H9 (cell line): Measurements from ENCODE around the gene JAG2. TPM values are rescaled to one million over a fixed set of nuclear protein-coding genes. Genes with fewer than 3 reads are reported as not detected.

ENCODE experiments used
- DNase-seq: peaks from one replicate; pipeline ENCODE4 v3.0.0-alpha.2; 2017
- H2AFZ ChIP-seq: one replicate; pipeline ENCODE4 v1.6.1; 2013; ENCODE audit warnings: mild to moderate bottlenecking, low read length, control low read depth, moderate library complexity
- H2AK5ac ChIP-seq: 2 replicates; pipeline ENCODE4 v1.6.1; 2013; ENCODE audit warnings: low read length, control low read depth, mixed read lengths; ENCODE audit not compliant: insufficient read length
- H2BK120ac ChIP-seq: one replicate; pipeline ENCODE4 v1.6.1; 2013; ENCODE audit warnings: low read depth, mild to moderate bottlenecking, low read length, control low read depth, inconsistent platforms; ENCODE audit not compliant: poor library complexity, severe bottlenecking
- H2BK12ac ChIP-seq: 2 replicates; pipeline ENCODE4 v1.6.1; 2013; ENCODE audit warnings: low read length, control low read depth, mixed read lengths, low read depth; ENCODE audit not compliant: insufficient read length
- H2BK15ac ChIP-seq: 2 replicates; pipeline ENCODE4 v1.6.1; 2013; ENCODE audit warnings: low read depth, low read length, control low read depth
- H2BK20ac ChIP-seq: one replicate; pipeline ENCODE4 v1.6.1; 2013; ENCODE audit warnings: low read depth, mild to moderate bottlenecking, low read length, control low read depth, inconsistent platforms; ENCODE audit not compliant: poor library complexity, severe bottlenecking
- H2BK5ac ChIP-seq: 2 replicates; pipeline ENCODE4 v1.6.1; 2013; ENCODE audit warnings: low read length, control low read depth, mixed read lengths; ENCODE audit not compliant: insufficient read length
- H3K14ac ChIP-seq: 2 replicates; pipeline ENCODE4 v1.6.1; 2013; ENCODE audit warnings: low read length, control low read depth; ENCODE audit not compliant: insufficient read depth
- H3K18ac ChIP-seq: 2 replicates; pipeline ENCODE4 v1.6.1; 2013; ENCODE audit warnings: low read depth, mild to moderate bottlenecking, mixed read lengths, low read length, control low read depth; ENCODE audit not compliant: insufficient read length
- H3K23ac ChIP-seq: 2 replicates; pipeline ENCODE4 v1.6.1; 2013; ENCODE audit warnings: low read length, control low read depth, mixed read lengths, low read depth; ENCODE audit not compliant: insufficient read length
- H3K23me2 ChIP-seq: 2 replicates; pipeline ENCODE4 v1.6.1; 2013; ENCODE audit warnings: low read depth, mild to moderate bottlenecking, mixed read lengths, low read length, control low read depth; ENCODE audit not compliant: insufficient read length, poor library complexity, severe bottlenecking
- H3K27ac ChIP-seq: 2 replicates; pipeline ENCODE4 v1.5.1; 2013; ENCODE audit warnings: low read length, control low read depth, mixed read lengths, low read depth; ENCODE audit not compliant: insufficient read length
- H3K27me3 ChIP-seq: 2 replicates; pipeline ENCODE4 v1.6.1; 2013; ENCODE audit warnings: low read length, control low read depth, inconsistent platforms; ENCODE audit not compliant: insufficient read depth
- H3K4ac ChIP-seq: 2 replicates; pipeline ENCODE4 v1.6.1; 2013; ENCODE audit warnings: low read depth, mild to moderate bottlenecking, control low read depth, inconsistent platforms, low read length, moderate library complexity
- H3K4me1 ChIP-seq: 2 replicates; pipeline ENCODE4 v1.6.1; 2013; ENCODE audit warnings: low read length, control low read depth, inconsistent platforms; ENCODE audit not compliant: insufficient read depth
- H3K4me2 ChIP-seq: 2 replicates; pipeline ENCODE4 v1.6.1; 2013; ENCODE audit warnings: low read length, control low read depth, mixed read lengths; ENCODE audit not compliant: insufficient read length, insufficient read depth
- H3K56ac ChIP-seq: 2 replicates; pipeline ENCODE4 v1.6.1; 2013; ENCODE audit warnings: low read depth, mild to moderate bottlenecking, mixed read lengths, low read length, control low read depth; ENCODE audit not compliant: insufficient read length
- H3K79me1 ChIP-seq: 2 replicates; pipeline ENCODE4 v1.6.1; 2013; ENCODE audit warnings: low read depth, mild to moderate bottlenecking, moderate library complexity, low read length, control low read depth, inconsistent platforms; ENCODE audit not compliant: insufficient read depth, poor library complexity, severe bottlenecking
- H3K79me2 ChIP-seq: 2 replicates; pipeline ENCODE4 v1.6.1; 2013; ENCODE audit warnings: low read length, control low read depth, inconsistent platforms; ENCODE audit not compliant: insufficient read depth
- H3K9ac ChIP-seq: 2 replicates; pipeline ENCODE4 v1.6.1; 2013; ENCODE audit warnings: low read length, control low read depth, mixed read lengths; ENCODE audit not compliant: insufficient read length; ENCODE audit errors: extremely low read depth
- H3K9me3 ChIP-seq: one replicate; pipeline ENCODE4 v1.6.1; 2013; ENCODE audit warnings: low read depth, low read length, inconsistent platforms; ENCODE audit not compliant: control insufficient read depth
- H3T11ph ChIP-seq: one replicate; pipeline ENCODE4 v1.6.1; 2013; ENCODE audit warnings: mild to moderate bottlenecking, low read length, control low read depth, inconsistent platforms
- H4K20me1 ChIP-seq: one replicate; pipeline ENCODE4 v1.6.1; 2013; ENCODE audit not compliant: control insufficient read depth, insufficient read length, insufficient read depth
- H4K5ac ChIP-seq: 2 replicates; pipeline ENCODE4 v1.6.1; 2013; ENCODE audit warnings: low read depth, mild to moderate bottlenecking, mixed read lengths, low read length, control low read depth; ENCODE audit not compliant: insufficient read length
- H4K8ac ChIP-seq: replicated peaks from 2 replicates; pipeline ENCODE4 v1.6.1; 2013; ENCODE audit warnings: low read length, control low read depth, mixed read lengths, low read depth; ENCODE audit not compliant: insufficient read length
- H4K91ac ChIP-seq: 2 replicates; pipeline ENCODE4 v1.6.1; 2013; ENCODE audit warnings: low read depth, mild to moderate bottlenecking, moderate library complexity, mixed read lengths, low read length, control low read depth; ENCODE audit not compliant: insufficient read length
- H3K27ac Mint-ChIP-seq, 3 experiments: 2 replicates in 2 of 3; 3 replicates in 1 of 3; pipeline ENCODE4 v1.8.0; 2020 to 2021; ENCODE audit warnings: mixed read lengths in 3 of 3, mild to moderate bottlenecking in 1 of 3, moderate library complexity in 1 of 3
- H3K27me3 Mint-ChIP-seq: 2 replicates; pipeline ENCODE4 v1.8.0; 2021; ENCODE audit warnings: low read depth, mild to moderate bottlenecking, moderate library complexity, mixed read lengths
- H3K36me3 Mint-ChIP-seq, 3 experiments: 2 replicates in 2 of 3; 3 replicates in 1 of 3; pipeline ENCODE4 v1.8.0; 2020 to 2021; ENCODE audit warnings: low read depth in 3 of 3, mixed read lengths in 3 of 3; ENCODE audit not compliant: insufficient read depth in 1 of 3
- H3K4me1 Mint-ChIP-seq, 2 experiments: 2 replicates each; pipeline ENCODE4 v1.8.0; 2020; ENCODE audit warnings: mixed read lengths in 2 of 2
- H3K4me3 Mint-ChIP-seq, 2 experiments: 2 replicates in 1 of 2; 3 replicates in 1 of 2; pipeline ENCODE4 v1.8.0; 2020 to 2021; ENCODE audit warnings: mild to moderate bottlenecking in 2 of 2, mixed read lengths in 2 of 2, moderate library complexity in 1 of 2
- H3K9me3 Mint-ChIP-seq, 2 experiments: 2 replicates in 1 of 2; 3 replicates in 1 of 2; pipeline ENCODE4 v1.8.0; 2020; ENCODE audit warnings: mild to moderate bottlenecking in 2 of 2, mixed read lengths in 2 of 2, moderate library complexity in 1 of 2
- CTCF ChIP-seq: fragments of 200-600 bp; sonication (generic); conservative IDR thresholded peaks from 3 replicates; pipeline ENCODE4 v1.8.0; 2021; ENCODE audit warnings: antibody characterized with exemption, mild to moderate bottlenecking
- WGBS: extraction: QIAGEN DNeasy Blood & Tissue Kit; methylation state at CpG from one replicate; pipeline ENCODE4 v1.1.7; 2013; ENCODE audit warnings: missing lambda C conversion rate, low lambda C conversion rate, mixed read lengths; ENCODE audit not compliant: insufficient read length; ENCODE audit errors: extremely low coverage; 5-methylcytosine and 5-hydroxymethylcytosine counted together
- total RNA-seq: library from RNA; stranded (reverse); gene quantifications from 2 replicates; pipeline ENCODE4 v1.2.1, GENCODE V29; 2021

JAG2 gene
- total RNA-seq, 1 experiment from 2014 or later = 11.4 TPM

DNA sequence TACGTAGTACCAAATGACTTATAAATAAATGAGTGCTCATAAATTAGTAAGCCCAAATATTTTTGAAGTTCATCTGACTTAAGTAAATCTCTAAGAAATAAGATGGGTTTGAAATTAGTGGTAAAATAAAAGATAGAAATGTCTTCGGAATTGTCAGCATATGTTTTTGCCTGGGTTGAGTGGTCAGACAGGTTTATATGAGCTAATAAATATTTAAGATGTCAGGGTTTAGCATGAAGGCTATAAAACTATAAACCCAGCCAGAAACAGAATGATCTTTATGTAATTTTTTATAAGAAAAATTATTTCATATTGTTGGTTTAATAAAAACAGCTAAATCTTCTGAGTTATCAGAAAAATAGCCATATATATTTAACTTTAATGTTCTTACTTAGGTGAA, 37.3 kb downstream of the JAG2 start:
- H4K8ac ChIP-seq = no peak overlapping the region
- Mint-ChIP-seq H3K36me3 (no peaks in the 10 kb centered on the region; a peak in 1 of 7 replicates), H3K9me3 (peaks cover 5 to 22% of the 10 kb centered on the region in 2 experiments), H3K4me1 (peaks cover 0 to 5% of the 10 kb centered on the region in 2 experiments; a peak in 2 of 4 replicates), H3K27ac (no peak overlapping the region), H3K4me3 (no peak overlapping the region), H3K27me3 (peaks cover 26% of the 10 kb centered on the region)
- no peaks in the 10 kb centered on the region for H3K79me2 ChIP-seq
- no peak overlapping the region for H3K4ac ChIP-seq
- H2BK15ac ChIP-seq = no peak overlapping the region
- no peak overlapping the region for H3K56ac ChIP-seq
- no peak overlapping the region for H4K5ac ChIP-seq
- no peak for DNase-seq
- no peaks in the 10 kb centered on the region for H3K9me3 ChIP-seq
- H2BK12ac ChIP-seq = no peak overlapping the region
- no peak overlapping the region for H2BK5ac ChIP-seq
- no peak overlapping the region for H2BK20ac ChIP-seq
- no peak overlapping the region for H2BK120ac ChIP-seq
- H3K27me3 ChIP-seq = no peaks in the 10 kb centered on the region
- no peak overlapping the region for H3K27ac ChIP-seq
- no peak overlapping the region for H3T11ph ChIP-seq
- no peak overlapping the region for H3K18ac ChIP-seq
- no peaks in the 10 kb centered on the region for H3K23me2 ChIP-seq
- H4K20me1 ChIP-seq = no peaks in the 10 kb centered on the region
- TF ChIP-seq CTCF = no peak
- H3K4me2 ChIP-seq = no peak overlapping the region
- no peak overlapping the region for H4K91ac ChIP-seq
- H3K14ac ChIP-seq = no peak overlapping the region
- H2AK5ac ChIP-seq = no peak overlapping the region
- H3K23ac ChIP-seq = no peak overlapping the region
- H2AFZ ChIP-seq = no peak overlapping the region
- no peak overlapping the region for H3K9ac ChIP-seq
- H3K4me1 ChIP-seq = no peaks in the 10 kb centered on the region
- WGBS = no CpG with 5 or more reads among the region's 2 CpGs
- H3K79me1 ChIP-seq = no peaks in the 10 kb centered on the region
